ENCODE data around the gene AKIRIN2.

AKIRIN2 gene

GRCh38 chr6:87656857-87657256 is 45.2 kb downstream of the AKIRIN2 start:
- in situ Hi-C loops (cut with MboI; ENCODE audit: low sequenced_read_pairs): no loop called here

DNA sequence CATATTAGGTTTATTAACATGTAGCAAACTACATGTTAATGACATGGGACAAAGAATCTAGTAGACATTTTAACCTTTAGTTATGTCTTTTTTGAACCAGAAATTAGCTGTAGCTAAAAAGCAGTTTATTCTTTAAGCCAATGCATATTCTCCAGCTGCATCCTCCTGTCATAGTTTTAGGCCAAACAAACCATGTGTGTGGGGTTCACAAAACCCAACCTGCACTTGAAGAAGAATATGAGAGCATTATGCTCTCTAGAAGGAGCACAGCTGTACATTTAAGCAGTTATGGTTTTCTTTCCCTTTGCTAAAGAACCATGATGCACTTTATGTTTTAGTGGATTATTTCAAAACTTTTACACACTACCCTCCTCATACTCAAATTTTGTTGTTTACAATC is 46.2 kb downstream of the AKIRIN2 start:
- in situ Hi-C loops (cut with MboI; ENCODE audit: low sequenced_read_pairs): no loop called here

DNA sequence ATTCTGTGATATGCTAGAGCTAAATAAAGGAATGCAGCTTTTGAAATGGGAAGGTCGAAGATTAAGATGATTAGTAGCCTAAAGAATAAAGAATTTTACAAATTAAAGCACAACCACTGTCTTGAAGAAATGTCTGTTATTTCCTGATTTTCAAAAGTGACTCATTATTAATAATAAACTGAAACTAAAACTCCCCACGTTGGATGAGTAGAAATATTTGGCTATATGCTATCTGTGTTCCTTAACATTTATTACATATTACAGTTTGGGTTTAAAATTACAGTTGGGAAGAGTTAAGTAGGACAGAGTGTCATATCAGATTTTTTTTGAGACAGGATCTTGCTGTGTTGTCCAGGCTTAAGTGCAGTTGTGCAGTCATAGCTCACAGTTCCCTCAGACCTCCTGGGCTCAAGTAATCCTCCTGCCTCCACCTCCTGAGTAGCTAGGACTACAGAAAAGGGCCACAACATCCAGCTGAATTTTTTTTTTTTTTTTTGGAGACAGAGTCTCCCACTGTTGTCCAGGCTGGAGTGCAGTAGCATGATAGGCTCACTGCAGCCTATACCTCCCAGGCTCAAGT is 47.1 kb downstream of the AKIRIN2 start:
- in situ Hi-C loops (cut with MboI; ENCODE audit: low sequenced_read_pairs): no loop called here

DNA sequence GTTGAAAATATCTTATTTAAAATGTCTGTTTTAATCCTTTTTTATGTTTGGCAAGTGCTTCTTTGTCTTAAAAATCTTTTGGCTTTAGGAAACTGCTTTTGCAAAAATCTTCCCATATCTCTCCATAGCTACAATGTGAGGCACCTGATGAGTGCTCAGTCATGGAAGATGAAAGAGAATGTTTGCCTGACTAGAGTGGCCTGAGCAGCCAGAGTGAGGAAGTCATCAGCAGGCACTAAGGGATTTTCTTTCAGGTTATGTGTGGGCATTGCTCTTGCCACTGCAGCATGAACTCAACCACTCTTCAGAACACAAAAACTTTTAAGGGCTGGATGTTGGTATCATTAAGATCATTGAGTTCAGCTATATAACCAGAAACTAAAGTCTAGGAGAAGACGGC is 47.9 kb downstream of the AKIRIN2 start:
- in situ Hi-C loops (cut with MboI; ENCODE audit: low sequenced_read_pairs): no loop called here

DNA sequence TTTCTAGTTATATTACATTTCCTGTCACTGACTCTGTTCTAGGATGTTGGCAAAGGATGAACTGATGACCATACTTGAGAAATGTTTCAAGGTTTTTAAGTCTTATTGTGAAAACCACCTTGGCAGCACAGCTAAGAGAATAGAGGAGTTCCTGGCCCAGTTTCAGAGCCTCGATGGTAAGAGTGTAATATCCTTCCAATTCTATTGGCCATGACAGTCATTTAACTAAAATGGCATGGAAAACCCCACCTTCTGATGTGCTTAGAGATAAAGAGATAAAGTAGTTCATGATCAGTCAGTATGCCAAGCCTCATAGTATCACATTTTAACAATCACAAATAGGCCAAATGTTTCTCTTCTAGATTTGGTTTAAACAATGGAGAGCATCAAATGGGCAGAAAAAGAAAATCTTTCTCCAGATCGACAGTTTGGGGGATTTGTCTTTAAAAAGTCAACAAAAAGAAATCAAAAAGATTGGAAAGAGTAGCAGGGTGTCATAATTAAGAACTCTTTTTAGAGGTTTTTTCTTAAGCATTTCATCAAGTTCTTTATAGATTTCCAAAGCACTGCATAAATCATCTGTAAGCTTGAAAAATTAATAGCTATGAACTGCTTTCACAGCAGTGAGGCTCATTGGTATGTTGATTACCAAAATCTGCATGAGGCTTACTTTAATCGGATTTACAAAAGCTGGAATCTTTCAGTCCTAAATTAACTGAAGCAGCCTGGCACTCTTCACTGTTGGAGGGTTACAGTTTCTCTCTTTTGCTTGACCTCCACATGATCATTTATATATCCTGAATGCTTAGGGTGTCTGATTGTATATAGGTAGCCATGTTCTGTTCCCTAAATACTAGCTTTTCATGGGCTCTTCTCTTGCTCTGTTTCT is 48.7 kb downstream of the AKIRIN2 start:
- in situ Hi-C loops (cut with MboI; ENCODE audit: low sequenced_read_pairs): no loop called here

- in situ Hi-C loops (cut with MboI; ENCODE audit: low sequenced_read_pairs): no loop called here
Measured at GRCh38 chr6:87645080-87645479, 57.0 kb downstream of the AKIRIN2 start.

GRCh38 chr6:87641065-87641692 is 60.9 kb downstream of the AKIRIN2 start:
- in situ Hi-C loops (cut with MboI; ENCODE audit: low sequenced_read_pairs): no loop called here

GRCh38 chr6:87639373-87639772 is 62.7 kb downstream of the AKIRIN2 start:
- in situ Hi-C loops (cut with MboI; ENCODE audit: low sequenced_read_pairs): no loop called here

GRCh38 chr6:87637106-87637505 is 64.9 kb downstream of the AKIRIN2 start:
- in situ Hi-C loops (cut with MboI; ENCODE audit: low sequenced_read_pairs): no loop called here

GRCh38 chr6:87636315-87636714 is 65.7 kb downstream of the AKIRIN2 start:
- in situ Hi-C loops (cut with MboI; ENCODE audit: low sequenced_read_pairs): no loop called here

GRCh38 chr6:87633851-87634250 is 68.2 kb downstream of the AKIRIN2 start:
- in situ Hi-C loops (cut with MboI; ENCODE audit: low sequenced_read_pairs): no loop called here

- in situ Hi-C loops (cut with MboI; ENCODE audit: low sequenced_read_pairs): no loop called here
Measured at GRCh38 chr6:87630746-87631145, 71.3 kb downstream of the AKIRIN2 start.

GRCh38 chr6:87628881-87629280 is 73.2 kb downstream of the AKIRIN2 start:
- in situ Hi-C loops (cut with MboI; ENCODE audit: low sequenced_read_pairs): no loop called here

GRCh38 chr6:87628424-87628823 is 73.6 kb downstream of the AKIRIN2 start:
- in situ Hi-C loops (cut with MboI; ENCODE audit: low sequenced_read_pairs): no loop called here
